KMS-11 (cell line): Measurements from ENCODE around the gene GDF7.

Experiments
- H2AFZ ChIP-seq: fragments of 200-600 bp; sonication (generic); 2 replicates; pipeline ENCODE4 v1.6.1; 2016; ENCODE audit warnings: antibody characterized with exemption, mixed run types, low read depth
- H3K27ac ChIP-seq: fragments of 200-600 bp; sonication (generic); 2 replicates; pipeline ENCODE4 v1.6.1; 2016; ENCODE audit warnings: mild to moderate bottlenecking, mixed run types
- H3K27me3 ChIP-seq: fragments of 200-600 bp; sonication (generic); 2 replicates; pipeline ENCODE4 v1.6.1; 2017; ENCODE audit warnings: mild to moderate bottlenecking, low read depth, mixed run types, moderate library complexity; ENCODE audit not compliant: insufficient read depth
- H3K36me3 ChIP-seq: fragments of 200-600 bp; sonication (generic); 2 replicates; pipeline ENCODE4 v1.6.1; 2017; ENCODE audit warnings: mild to moderate bottlenecking, mixed run types; ENCODE audit not compliant: insufficient read depth
- H3K4me1 ChIP-seq: fragments of 200-600 bp; sonication (generic); 2 replicates; pipeline ENCODE4 v1.6.1; 2016; ENCODE audit warnings: mild to moderate bottlenecking, low read depth, mixed run types; ENCODE audit not compliant: poor library complexity, severe bottlenecking
- H3K4me2 ChIP-seq: fragments of 200-600 bp; sonication (generic); 2 replicates; pipeline ENCODE4 v1.7.0; 2016; ENCODE audit warnings: mild to moderate bottlenecking, mixed run types
- H3K4me3 ChIP-seq: fragments of 200-600 bp; sonication (generic); IDR thresholded peaks from 2 replicates; pipeline ENCODE4 v1.6.1; 2017; ENCODE audit warnings: low read depth, low read length, mixed read lengths; ENCODE audit not compliant: insufficient read depth
- H3K79me2 ChIP-seq: fragments of 200-600 bp; sonication (generic); 2 replicates; pipeline ENCODE4 v1.6.1; 2016; ENCODE audit warnings: low read depth, mixed run types; ENCODE audit not compliant: insufficient read depth
- H3K9ac ChIP-seq: fragments of 200-600 bp; sonication (generic); 2 replicates; pipeline ENCODE4 v1.6.1; 2016; ENCODE audit warnings: mild to moderate bottlenecking, mixed run types
- H4K20me1 ChIP-seq: fragments of 200-600 bp; sonication (generic); 2 replicates; pipeline ENCODE4 v1.6.1; 2016; ENCODE audit warnings: mild to moderate bottlenecking, mixed run types; ENCODE audit not compliant: insufficient read depth
- TF ChIP-seq, protein P1 (sequence below): fragments of 200-600 bp; sonication (generic); conservative IDR thresholded peaks from 2 replicates; pipeline ENCODE4 v1.6.1; 2017; ENCODE audit warnings: low read depth, mild to moderate bottlenecking, antibody characterized with exemption, low read length, moderate library complexity, mixed read lengths

GDF7 gene

DNA sequence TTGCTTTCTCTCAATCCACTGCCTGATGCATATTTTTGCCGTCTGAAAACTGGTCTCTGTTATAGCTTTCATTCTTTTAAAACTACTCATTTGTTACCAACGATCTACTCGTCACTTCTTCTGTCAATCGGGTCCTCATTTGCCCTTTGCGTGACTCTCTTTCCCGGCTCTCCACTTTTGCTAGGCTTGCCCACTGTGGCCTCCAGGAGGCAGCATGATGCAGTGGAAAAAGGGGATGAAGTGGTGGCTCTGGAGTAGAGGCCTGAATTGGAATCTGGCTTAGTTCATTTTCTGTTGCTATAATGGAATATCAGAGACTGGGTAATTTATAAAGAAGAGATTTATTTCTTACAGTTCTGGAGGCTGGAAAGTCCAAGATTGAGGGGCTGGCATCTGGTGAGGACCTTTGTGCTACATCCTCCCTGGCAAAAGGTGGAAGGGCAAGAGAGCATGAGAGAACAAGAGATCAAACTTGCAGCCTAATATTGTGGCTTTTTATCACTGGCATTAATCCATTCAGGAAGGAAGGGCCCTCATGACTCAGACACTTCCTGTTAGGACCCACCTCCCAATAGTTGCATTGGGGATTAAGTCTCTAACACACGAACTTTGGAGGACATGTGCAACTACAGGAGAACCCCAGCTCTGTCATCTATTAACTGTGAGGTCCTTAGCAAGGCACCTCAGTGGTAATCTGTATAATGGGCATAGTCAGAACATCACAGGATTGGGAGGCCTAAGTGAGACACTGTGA lies 15.4 kb downstream of the GDF7 start:
- no peaks in the 10 kb centered on the region for H3K4me1 ChIP-seq
- H2AFZ ChIP-seq = no peak overlapping the region
- TF ChIP-seq, protein P1, sequence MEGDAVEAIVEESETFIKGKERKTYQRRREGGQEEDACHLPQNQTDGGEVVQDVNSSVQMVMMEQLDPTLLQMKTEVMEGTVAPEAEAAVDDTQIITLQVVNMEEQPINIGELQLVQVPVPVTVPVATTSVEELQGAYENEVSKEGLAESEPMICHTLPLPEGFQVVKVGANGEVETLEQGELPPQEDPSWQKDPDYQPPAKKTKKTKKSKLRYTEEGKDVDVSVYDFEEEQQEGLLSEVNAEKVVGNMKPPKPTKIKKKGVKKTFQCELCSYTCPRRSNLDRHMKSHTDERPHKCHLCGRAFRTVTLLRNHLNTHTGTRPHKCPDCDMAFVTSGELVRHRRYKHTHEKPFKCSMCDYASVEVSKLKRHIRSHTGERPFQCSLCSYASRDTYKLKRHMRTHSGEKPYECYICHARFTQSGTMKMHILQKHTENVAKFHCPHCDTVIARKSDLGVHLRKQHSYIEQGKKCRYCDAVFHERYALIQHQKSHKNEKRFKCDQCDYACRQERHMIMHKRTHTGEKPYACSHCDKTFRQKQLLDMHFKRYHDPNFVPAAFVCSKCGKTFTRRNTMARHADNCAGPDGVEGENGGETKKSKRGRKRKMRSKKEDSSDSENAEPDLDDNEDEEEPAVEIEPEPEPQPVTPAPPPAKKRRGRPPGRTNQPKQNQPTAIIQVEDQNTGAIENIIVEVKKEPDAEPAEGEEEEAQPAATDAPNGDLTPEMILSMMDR = no peak; the same call in 1 of the 2 replicates
- H3K4me2 ChIP-seq = no peak overlapping the region
- H3K79me2 ChIP-seq = no peaks in the 10 kb centered on the region
- no peaks in the 10 kb centered on the region for H4K20me1 ChIP-seq
- H3K27ac ChIP-seq = no peak overlapping the region
- no peaks in the 10 kb centered on the region for H3K27me3 ChIP-seq
- no peak overlapping the region for H3K4me3 ChIP-seq
- no peak overlapping the region for H3K9ac ChIP-seq
- no peaks in the 10 kb centered on the region for H3K36me3 ChIP-seq

DNA sequence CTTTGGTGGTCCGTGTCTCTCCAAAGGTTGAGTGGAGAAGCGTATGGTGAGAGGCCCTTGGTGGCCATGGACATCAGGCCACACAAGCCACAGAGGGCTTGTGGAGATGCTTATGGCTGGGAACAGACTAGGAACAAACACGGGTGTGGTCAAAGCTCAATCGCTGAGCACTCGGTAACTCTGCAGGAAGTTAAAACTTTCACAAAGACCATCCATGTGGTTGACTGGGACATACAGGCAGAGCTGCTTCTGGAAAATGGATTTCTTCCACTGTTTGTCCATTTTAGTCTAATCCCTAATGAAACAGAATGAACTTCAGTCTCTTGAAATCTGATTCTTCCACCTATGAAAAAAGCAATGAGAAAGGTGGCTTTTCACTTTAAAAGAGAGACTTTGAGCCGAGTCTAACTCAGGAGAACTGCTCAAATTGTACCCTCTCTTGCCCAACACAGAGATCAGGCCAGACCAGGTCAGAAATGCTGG lies 17.7 kb downstream of the GDF7 start:
- no peaks in the 10 kb centered on the region for H3K27me3 ChIP-seq
- H3K4me2 ChIP-seq = no peak overlapping the region
- H2AFZ ChIP-seq = no peak overlapping the region
- H3K79me2 ChIP-seq = no peaks in the 10 kb centered on the region
- H4K20me1 ChIP-seq = no peaks in the 10 kb centered on the region
- no peak overlapping the region for H3K4me3 ChIP-seq
- no peak overlapping the region for H3K27ac ChIP-seq
- no peak overlapping the region for H3K9ac ChIP-seq
- H3K4me1 ChIP-seq = no peaks in the 10 kb centered on the region
- H3K36me3 ChIP-seq = no peaks in the 10 kb centered on the region
- TF ChIP-seq, protein P1 = no peak

DNA sequence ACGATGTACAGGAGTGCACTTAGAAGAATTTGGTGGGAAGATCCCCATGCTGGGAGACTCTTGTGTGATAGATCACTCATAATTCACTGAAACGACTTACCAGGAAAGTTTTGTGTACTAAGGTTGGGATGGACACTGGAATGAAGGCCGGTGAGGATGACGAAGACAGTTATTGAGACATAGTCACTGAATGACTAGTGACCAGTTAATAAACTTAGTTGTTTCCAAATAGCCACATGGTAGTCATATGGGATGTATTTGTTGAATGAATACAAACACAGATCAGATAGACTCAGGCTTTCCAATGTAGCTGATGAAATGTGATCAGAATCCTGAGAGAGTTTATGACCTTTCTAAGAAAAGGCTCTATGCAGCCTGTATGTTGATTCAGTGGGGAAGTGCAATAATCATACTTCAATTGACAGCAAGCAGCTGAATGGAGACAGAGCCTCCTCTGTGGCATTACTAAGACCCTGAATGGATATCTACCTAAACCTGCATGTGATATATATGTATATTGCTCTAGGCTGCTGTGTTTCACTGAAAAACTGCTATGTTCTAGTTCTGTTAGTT lies 20.4 kb downstream of the GDF7 start:
- no peaks in the 10 kb centered on the region for H3K27me3 ChIP-seq
- H3K36me3 ChIP-seq = no peaks in the 10 kb centered on the region
- H3K27ac ChIP-seq = no peak overlapping the region
- no peak overlapping the region for H3K9ac ChIP-seq
- H2AFZ ChIP-seq = no peak overlapping the region
- no peak overlapping the region for H3K4me3 ChIP-seq
- no peaks in the 10 kb centered on the region for H4K20me1 ChIP-seq
- TF ChIP-seq, protein P1 = no peak
- no peaks in the 10 kb centered on the region for H3K4me1 ChIP-seq
- no peak overlapping the region for H3K4me2 ChIP-seq
- no peaks in the 10 kb centered on the region for H3K79me2 ChIP-seq

DNA sequence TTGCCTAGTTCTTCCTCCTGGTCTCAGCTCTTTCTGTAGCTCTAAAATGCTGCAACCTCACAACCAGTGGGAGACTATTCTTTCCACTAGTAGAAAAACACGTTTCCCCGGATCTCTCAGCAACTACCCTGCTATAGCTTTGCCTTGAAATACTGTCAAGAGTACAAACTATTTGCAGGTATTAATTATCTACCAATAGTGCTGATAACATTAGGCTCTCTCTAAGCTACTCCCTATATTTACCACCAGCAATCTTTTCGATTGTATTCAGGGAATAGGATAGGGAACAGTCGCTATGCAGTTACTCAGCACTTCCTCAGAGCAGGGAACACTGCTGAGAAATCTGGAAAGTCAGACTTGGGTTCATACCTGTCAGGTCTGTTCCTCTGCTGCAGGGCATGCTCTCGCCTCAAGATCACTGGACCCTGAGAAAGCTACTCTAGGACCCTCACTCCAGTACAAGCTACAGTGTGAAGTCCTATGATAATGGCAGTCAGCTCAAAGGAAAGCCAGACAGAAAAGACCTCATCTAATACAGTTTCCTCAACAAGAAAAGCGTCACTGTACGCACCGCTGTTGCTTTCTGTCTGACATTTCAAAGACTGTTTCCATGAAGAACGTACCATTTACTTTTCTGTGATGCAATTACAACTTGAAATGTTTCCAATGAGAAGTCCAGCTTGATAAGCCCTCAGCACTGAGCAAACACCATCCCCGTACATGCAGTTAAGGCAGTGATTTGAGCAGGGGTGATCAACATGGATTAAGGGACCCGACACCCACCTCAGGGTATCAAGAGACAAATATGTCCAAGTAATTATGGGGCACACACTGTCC lies 22.7 kb downstream of the GDF7 start:
- Histone ChIP-seq H3K4me1 (no peaks in the 10 kb centered on the region), H3K4me2 (no peak overlapping the region), H3K79me2 (no peaks in the 10 kb centered on the region), H3K4me3 (no peak overlapping the region), H3K36me3 (no peaks in the 10 kb centered on the region), H4K20me1 (no peaks in the 10 kb centered on the region), H3K9ac (no peak overlapping the region), H3K27me3 (no peaks in the 10 kb centered on the region), H2AFZ (no peak overlapping the region), H3K27ac (no peak overlapping the region)
- TF ChIP-seq, protein P1 = no peak
